ENCODE results near the gene ZBTB43.

The ZBTB43 gene

GRCh38 chr9:126830827-126831226, 26.0 kb downstream of the ZBTB43 start:
- Mint-ChIP-seq H3K4me3 (no peak overlapping the region), H3K4me1 (peaks cover 20% of the 10 kb centered on the region), H3K27ac (no peak overlapping the region), H3K27me3 (no peaks in the 10 kb centered on the region), H3K36me3 (ENCODE audit: low read depth) (peaks cover 42% of the 10 kb centered on the region), H3K9me3 (no peaks in the 10 kb centered on the region)
- ATAC-seq (no peak), DNase-seq (no peak)

GRCh38 chr9:126832440-126832839, 27.6 kb downstream of the ZBTB43 start:
- ATAC-seq (no peak), DNase-seq (no peak)
- H3K4me3 Mint-ChIP-seq = no peak overlapping the region
- peaks cover 46% of the 10 kb centered on the region for H3K36me3 Mint-ChIP-seq (ENCODE audit: low read depth)
- H3K4me1 Mint-ChIP-seq = peaks cover 25% of the 10 kb centered on the region
- H3K27ac Mint-ChIP-seq = no peak overlapping the region
- no peaks in the 10 kb centered on the region for H3K9me3 Mint-ChIP-seq
- H3K27me3 Mint-ChIP-seq = no peaks in the 10 kb centered on the region

- no peak for ATAC-seq
- Mint-ChIP-seq H3K9me3 (no peaks in the 10 kb centered on the region), H3K27me3 (no peaks in the 10 kb centered on the region), H3K36me3 (ENCODE audit: low read depth) (peaks cover 50% of the 10 kb centered on the region), H3K27ac (no peak overlapping the region), H3K4me3 (no peak overlapping the region), H3K4me1 (peaks cover 31% of the 10 kb centered on the region)
- DNase-seq = no peak
Observed at GRCh38 chr9:126833020-126833419, 28.2 kb downstream of the ZBTB43 start.

DNA sequence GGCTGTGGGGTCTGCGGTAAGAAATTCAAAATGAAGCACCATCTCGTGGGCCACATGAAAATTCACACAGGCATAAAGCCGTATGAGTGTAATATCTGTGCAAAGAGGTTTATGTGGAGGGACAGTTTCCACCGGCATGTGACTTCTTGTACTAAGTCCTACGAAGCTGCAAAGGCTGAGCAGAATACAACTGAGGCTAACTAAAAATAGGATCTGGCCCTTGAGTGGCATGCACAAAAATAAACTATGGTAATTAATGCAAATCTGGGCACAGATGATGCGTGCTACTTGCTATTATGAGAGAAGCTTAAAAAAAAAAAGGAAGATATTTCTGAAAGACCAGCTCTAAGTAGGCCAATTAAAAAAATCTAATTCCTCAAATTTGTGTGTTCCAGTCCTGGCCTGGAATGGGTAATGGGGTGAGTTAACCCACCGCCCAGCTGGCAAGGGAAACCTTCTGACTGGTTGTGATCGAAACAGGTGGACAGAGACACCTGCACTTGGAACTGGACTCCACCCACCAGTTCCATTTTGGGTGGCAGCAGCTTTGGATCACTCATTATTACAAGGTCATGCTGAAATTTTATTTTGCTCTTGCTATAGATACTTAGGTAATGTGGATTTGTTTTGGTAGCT, 29.0 kb downstream of the ZBTB43 start:
- no peak overlapping the region for H3K27ac Mint-ChIP-seq
- H3K4me1 Mint-ChIP-seq = peaks cover 35% of the 10 kb centered on the region
- DNase-seq (no peak), ATAC-seq (no peak)
- H3K9me3 Mint-ChIP-seq = no peaks in the 10 kb centered on the region
- peaks cover 47% of the 10 kb centered on the region for H3K36me3 Mint-ChIP-seq (ENCODE audit: low read depth)
- no peaks in the 10 kb centered on the region for H3K27me3 Mint-ChIP-seq
- H3K4me3 Mint-ChIP-seq = no peak overlapping the region

DNA sequence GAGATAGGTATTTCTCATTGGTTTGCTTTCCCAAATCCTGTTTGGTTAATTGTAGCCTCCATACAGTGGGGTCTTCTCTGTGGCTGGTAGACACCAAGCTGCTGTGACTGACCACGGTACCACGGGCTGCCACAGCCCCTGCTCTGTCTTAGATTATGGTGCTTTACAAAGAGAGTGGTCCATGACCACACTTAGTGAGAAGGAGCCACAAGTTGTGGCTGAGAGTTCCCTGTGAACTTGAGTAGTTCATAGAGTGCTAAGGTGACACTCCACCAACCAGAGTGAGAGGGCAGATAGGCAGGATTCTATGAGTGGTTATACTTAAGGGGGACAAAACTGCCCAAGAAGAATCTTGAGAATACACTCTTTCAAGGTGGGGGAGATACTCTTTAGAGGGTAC, 29.8 kb downstream of the ZBTB43 start:
- Mint-ChIP-seq H3K9me3 (no peaks in the 10 kb centered on the region), H3K4me3 (no peak overlapping the region), H3K27me3 (no peaks in the 10 kb centered on the region), H3K27ac (peak overlapping the region; percentile 39), H3K4me1 (peaks cover 40% of the 10 kb centered on the region), H3K36me3 (ENCODE audit: low read depth) (peaks cover 45% of the 10 kb centered on the region)
- no peak for DNase-seq
- ATAC-seq = no peak

GRCh38 chr9:126836216-126836615, 31.4 kb downstream of the ZBTB43 start:
- no peaks in the 10 kb centered on the region for H3K27me3 Mint-ChIP-seq
- H3K4me1 Mint-ChIP-seq = peaks cover 38% of the 10 kb centered on the region
- no peak for DNase-seq
- no peak overlapping the region for H3K4me3 Mint-ChIP-seq
- H3K9me3 Mint-ChIP-seq = no peaks in the 10 kb centered on the region
- peaks cover 43% of the 10 kb centered on the region for H3K36me3 Mint-ChIP-seq (ENCODE audit: low read depth)
- no peak overlapping the region for H3K27ac Mint-ChIP-seq
- no peak for ATAC-seq

- ATAC-seq (peak; percentile 27), DNase-seq (no peak)
- H3K27ac Mint-ChIP-seq = no peak overlapping the region
- H3K27me3 Mint-ChIP-seq = no peaks in the 10 kb centered on the region
- H3K4me3 Mint-ChIP-seq = no peak overlapping the region
- peaks cover 40% of the 10 kb centered on the region for H3K4me1 Mint-ChIP-seq
- H3K9me3 Mint-ChIP-seq = no peaks in the 10 kb centered on the region
- peaks cover 32% of the 10 kb centered on the region for H3K36me3 Mint-ChIP-seq (ENCODE audit: low read depth)
Observed at GRCh38 chr9:126838055-126838811, 33.4 kb downstream of the ZBTB43 start.

GRCh38 chr9:126838895-126839294, 34.1 kb downstream of the ZBTB43 start:
- Mint-ChIP-seq H3K4me3 (no peak overlapping the region), H3K27ac (no peak overlapping the region), H3K27me3 (no peaks in the 10 kb centered on the region), H3K36me3 (ENCODE audit: low read depth) (peaks cover 27% of the 10 kb centered on the region), H3K9me3 (no peaks in the 10 kb centered on the region), H3K4me1 (peaks cover 45% of the 10 kb centered on the region)
- ATAC-seq (peak; percentile 25), DNase-seq (no peak)

DNA sequence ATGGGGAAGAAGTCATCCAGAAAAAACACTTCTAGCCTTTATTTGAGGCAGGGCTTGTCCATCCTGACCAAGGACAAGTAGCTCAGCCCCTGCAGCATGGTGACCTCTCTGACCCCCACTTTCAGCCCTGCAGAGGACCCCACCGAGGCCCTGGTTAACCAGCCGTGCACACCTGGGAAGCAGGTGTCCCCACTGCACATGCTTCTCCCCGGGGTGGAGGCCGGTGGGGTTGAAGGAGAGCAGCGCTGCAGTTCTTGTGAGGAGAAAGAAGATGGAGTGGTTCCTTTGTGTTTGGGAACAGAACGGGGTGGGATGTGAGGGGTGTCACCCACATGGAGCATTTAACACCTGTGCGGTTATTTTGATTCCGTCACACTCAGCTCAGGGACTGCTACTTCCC, 34.5 kb downstream of the ZBTB43 start:
- no peak for ATAC-seq
- Mint-ChIP-seq H3K27me3 (no peaks in the 10 kb centered on the region), H3K27ac (peak overlapping the region; percentile 61), H3K4me1 (peaks cover 48% of the 10 kb centered on the region), H3K9me3 (no peaks in the 10 kb centered on the region), H3K4me3 (no peak overlapping the region), H3K36me3 (ENCODE audit: low read depth) (peaks cover 23% of the 10 kb centered on the region)
- DNase-seq = no peak

GRCh38 chr9:126842220-126842842, 37.5 kb downstream of the ZBTB43 start:
- H3K27ac Mint-ChIP-seq = no peak overlapping the region
- DNase-seq = no peak
- H3K4me1 Mint-ChIP-seq = peaks cover 36% of the 10 kb centered on the region
- no peak for ATAC-seq
- peaks cover 4% of the 10 kb centered on the region for H3K36me3 Mint-ChIP-seq (ENCODE audit: low read depth)
- no peaks in the 10 kb centered on the region for H3K9me3 Mint-ChIP-seq
- no peak overlapping the region for H3K4me3 Mint-ChIP-seq
- H3K27me3 Mint-ChIP-seq = no peaks in the 10 kb centered on the region

GRCh38 chr9:126842977-126843799, 38.3 kb downstream of the ZBTB43 start:
- Mint-ChIP-seq H3K36me3 (ENCODE audit: low read depth) (no peaks in the 10 kb centered on the region), H3K9me3 (no peaks in the 10 kb centered on the region), H3K27me3 (no peaks in the 10 kb centered on the region), H3K4me3 (no peak overlapping the region), H3K27ac (no peak overlapping the region), H3K4me1 (peaks cover 27% of the 10 kb centered on the region)
- DNase-seq (no peak), ATAC-seq (no peak)

DNA sequence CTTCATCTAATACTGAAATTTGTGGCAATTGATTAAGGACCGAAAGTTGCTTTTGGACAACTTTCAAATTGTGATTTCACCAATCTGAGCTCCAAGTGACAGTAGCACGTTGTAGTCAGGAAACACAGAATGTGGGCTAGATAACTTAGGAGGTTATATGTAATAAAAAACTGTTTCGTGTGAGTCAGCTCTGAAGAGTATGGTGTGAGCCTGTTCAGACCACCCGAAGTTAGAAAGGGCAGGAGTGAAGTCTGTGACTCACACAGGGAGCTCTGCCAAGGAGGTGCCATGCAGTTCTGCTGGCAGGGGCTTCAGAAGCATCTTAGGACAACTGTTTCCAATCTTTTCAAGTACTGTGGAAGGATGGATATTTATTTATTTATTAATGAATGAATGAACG, 39.2 kb downstream of the ZBTB43 start:
- no peak for DNase-seq
- Mint-ChIP-seq H3K27me3 (no peaks in the 10 kb centered on the region), H3K36me3 (ENCODE audit: low read depth) (no peaks in the 10 kb centered on the region), H3K9me3 (no peaks in the 10 kb centered on the region), H3K4me3 (no peak overlapping the region), H3K27ac (no peak overlapping the region), H3K4me1 (peaks cover 20% of the 10 kb centered on the region)
- peak; percentile 79 for ATAC-seq

- H3K27ac Mint-ChIP-seq = no peak overlapping the region
Observed at GRCh38 chr9:126847051-126847450, 42.2 kb downstream of the ZBTB43 start.

GRCh38 chr9:126849591-126850225, 44.9 kb downstream of the ZBTB43 start:
- H3K36me3 Mint-ChIP-seq (ENCODE audit: low read depth) = no peaks in the 10 kb centered on the region
- H3K9me3 Mint-ChIP-seq = no peaks in the 10 kb centered on the region
- DNase-seq = no peak
- H3K4me1 Mint-ChIP-seq = no peaks in the 10 kb centered on the region
- H3K4me3 Mint-ChIP-seq = no peak overlapping the region
- H3K27me3 Mint-ChIP-seq = peaks cover 30% of the 10 kb centered on the region
- ATAC-seq = no peak
- no peak overlapping the region for H3K27ac Mint-ChIP-seq

More at GRCh38 chr9:126847051-126847450, 42.2 kb downstream of the ZBTB43 start:
- Mint-ChIP-seq H3K4me1 (peaks cover 12% of the 10 kb centered on the region), H3K4me3 (no peak overlapping the region), H3K36me3 (ENCODE audit: low read depth) (no peaks in the 10 kb centered on the region), H3K27me3 (peaks cover 15% of the 10 kb centered on the region), H3K9me3 (no peaks in the 10 kb centered on the region)
- ATAC-seq = no peak
- DNase-seq = no peak

All from activated naive CD8-positive, alpha-beta T cell treated with anti-CD3 and anti-CD28 coated beads, Interleukin-2, amount 50 U/mL, for 24 hours (primary cell).